GM19397 (cell line): ENCODE results near the gene ADO.
"Not testable (repeated sequence)": the region's sequence is repeated elsewhere in the genome, so short reads cannot be mapped to it uniquely, and the experiment has no call there.

Experiments used
- ATAC-seq: cut with Tn5 transposase; IDR thresholded peaks from one replicate; pipeline ENCODE4 v1.9.1; 2021; ENCODE audit warnings: mild to moderate bottlenecking, moderate library complexity; ENCODE audit not compliant: unreplicated experiment

Gene ADO

GRCh38 chr10:62804356-62805230, at the start of gene ADO:
ADO (plus strand) TSS chr10:62804720; CDS start chr10:62805060, 340 bp downstream.
- ATAC-seq = peak; percentile 93

GRCh38 chr10:62754963-62755362, 49.6 kb upstream of the ADO start:
- no peak for ATAC-seq

- no peak for ATAC-seq
Measured at GRCh38 chr10:62755662-62756653, 48.6 kb upstream of the ADO start.

- ATAC-seq = no peak
Measured at GRCh38 chr10:62759599-62760175, 44.8 kb upstream of the ADO start.

- no peak for ATAC-seq
Measured at GRCh38 chr10:62760401-62760800, 44.1 kb upstream of the ADO start.

- ATAC-seq = no peak
Measured at GRCh38 chr10:62761115-62761514, 43.4 kb upstream of the ADO start.

- ATAC-seq = no peak
Measured at GRCh38 chr10:62763155-62763554, 41.4 kb upstream of the ADO start.

- no peak for ATAC-seq
Measured at GRCh38 chr10:62764011-62764410, 40.5 kb upstream of the ADO start.

- no peak for ATAC-seq
Measured at GRCh38 chr10:62765726-62766125, 38.8 kb upstream of the ADO start.

- no peak for ATAC-seq
Measured at GRCh38 chr10:62766386-62766785, 38.1 kb upstream of the ADO start.

GRCh38 chr10:62769574-62770242, 34.8 kb upstream of the ADO start:
- no peak for ATAC-seq

- no peak for ATAC-seq
Measured at GRCh38 chr10:62772186-62772974, 32.1 kb upstream of the ADO start.

GRCh38 chr10:62778125-62778524, 26.4 kb upstream of the ADO start:
- no peak for ATAC-seq

- peak; percentile 93 for ATAC-seq
Measured at GRCh38 chr10:62779487-62780248, 24.9 kb upstream of the ADO start.

GRCh38 chr10:62784537-62784936, 20.0 kb upstream of the ADO start:
- not testable (repeated sequence) for ATAC-seq

- not testable (repeated sequence) for ATAC-seq
Measured at GRCh38 chr10:62788285-62788684, 16.2 kb upstream of the ADO start.

GRCh38 chr10:62788861-62789467, 15.6 kb upstream of the ADO start:
- ATAC-seq = no peak

- no peak for ATAC-seq
Measured at GRCh38 chr10:62790019-62790555, 14.4 kb upstream of the ADO start.
